PFSK-1 (cell line): Measurements from ENCODE around the gene TNS3.

Source experiments
- POLR2AphosphoS5 ChIP-seq: IDR thresholded peaks from 2 replicates; pipeline ENCODE4 v1.6.1; 2012; ENCODE audit warnings: low read depth, mild to moderate bottlenecking, control low read depth, low read length, moderate library complexity
- TF ChIP-seq, protein P1 (sequence below), 2 experiments: IDR thresholded peaks; 2 replicates each; pipeline versions ENCODE4 v1.6.1 to v1.8.0; 2011 to 2012; ENCODE audit warnings: low read depth in 2 of 2, low read length in 2 of 2, control low read depth in 1 of 2, inconsistent platforms in 1 of 2, mild to moderate bottlenecking in 1 of 2, moderate library complexity in 1 of 2; ENCODE audit not compliant: insufficient read depth in 1 of 2

- TF ChIP-seq POLR2AphosphoS5 = no peak
- TF ChIP-seq, protein P1, sequence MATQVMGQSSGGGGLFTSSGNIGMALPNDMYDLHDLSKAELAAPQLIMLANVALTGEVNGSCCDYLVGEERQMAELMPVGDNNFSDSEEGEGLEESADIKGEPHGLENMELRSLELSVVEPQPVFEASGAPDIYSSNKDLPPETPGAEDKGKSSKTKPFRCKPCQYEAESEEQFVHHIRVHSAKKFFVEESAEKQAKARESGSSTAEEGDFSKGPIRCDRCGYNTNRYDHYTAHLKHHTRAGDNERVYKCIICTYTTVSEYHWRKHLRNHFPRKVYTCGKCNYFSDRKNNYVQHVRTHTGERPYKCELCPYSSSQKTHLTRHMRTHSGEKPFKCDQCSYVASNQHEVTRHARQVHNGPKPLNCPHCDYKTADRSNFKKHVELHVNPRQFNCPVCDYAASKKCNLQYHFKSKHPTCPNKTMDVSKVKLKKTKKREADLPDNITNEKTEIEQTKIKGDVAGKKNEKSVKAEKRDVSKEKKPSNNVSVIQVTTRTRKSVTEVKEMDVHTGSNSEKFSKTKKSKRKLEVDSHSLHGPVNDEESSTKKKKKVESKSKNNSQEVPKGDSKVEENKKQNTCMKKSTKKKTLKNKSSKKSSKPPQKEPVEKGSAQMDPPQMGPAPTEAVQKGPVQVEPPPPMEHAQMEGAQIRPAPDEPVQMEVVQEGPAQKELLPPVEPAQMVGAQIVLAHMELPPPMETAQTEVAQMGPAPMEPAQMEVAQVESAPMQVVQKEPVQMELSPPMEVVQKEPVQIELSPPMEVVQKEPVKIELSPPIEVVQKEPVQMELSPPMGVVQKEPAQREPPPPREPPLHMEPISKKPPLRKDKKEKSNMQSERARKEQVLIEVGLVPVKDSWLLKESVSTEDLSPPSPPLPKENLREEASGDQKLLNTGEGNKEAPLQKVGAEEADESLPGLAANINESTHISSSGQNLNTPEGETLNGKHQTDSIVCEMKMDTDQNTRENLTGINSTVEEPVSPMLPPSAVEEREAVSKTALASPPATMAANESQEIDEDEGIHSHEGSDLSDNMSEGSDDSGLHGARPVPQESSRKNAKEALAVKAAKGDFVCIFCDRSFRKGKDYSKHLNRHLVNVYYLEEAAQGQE (IDR thresholded peaks at IDR 0.05; ENCODE audit: insufficient read depth in 1 of 2, low read depth in 2 of 2, low read length in 2 of 2) = no peak
Observed at GRCh38 chr7:47579458-47579857, 2.5 kb downstream of the TNS3 start.
